H1 (cell line): ENCODE measurements around the gene TPP1. TPM values are rescaled to one million over a fixed set of nuclear protein-coding genes. Genes with fewer than 3 reads are reported as not detected.

Experiments
- CTCF ChIA-PET: fragments of 300-600 bp; sonication (Branson Sonifier 250); formaldehyde crosslinking; loops from one replicate; lab custom pipeline; 2021; ENCODE audit not compliant: partially characterized antibody; lab: Charles Lee
- POLR2A ChIA-PET: fragments of 300-600 bp; sonication (Branson Sonifier 250); formaldehyde crosslinking; loops from one replicate; lab custom pipeline; 2021; ENCODE audit warnings: inconsistent platforms; ENCODE audit not compliant: partially characterized antibody; lab: Charles Lee
- DNase-seq, 2 experiments: peaks; one replicate each; pipeline versions ENCODE4 v3.0.0 to v3.0.0-alpha.2; 2010 to 2022; ENCODE audit warnings: low spot score in 2 of 2, low read depth in 1 of 2, mixed read lengths in 1 of 2
- FAIRE-seq: peaks from 2 replicates; lab custom pipeline; 2011; peaks lifted over from hg19 to GRCh38; lab: Jason Lieb, UNC
- H2AFZ ChIP-seq: 2 replicates; pipeline ENCODE4 v1.8.1; 2012; ENCODE audit warnings: low read length, inconsistent platforms
- H2AK5ac ChIP-seq: 2 replicates; pipeline ENCODE4 v1.6.1; 2013; ENCODE audit warnings: low read depth, low read length
- H2BK120ac ChIP-seq: replicated peaks from 2 replicates; pipeline ENCODE3; 2013; ENCODE audit warnings: low read depth, low read length, inconsistent platforms
- H2BK12ac ChIP-seq: 2 replicates; pipeline ENCODE4 v1.6.1; 2013; ENCODE audit warnings: low read depth, low read length
- H2BK15ac ChIP-seq: 2 replicates; pipeline ENCODE4 v1.6.1; 2013; ENCODE audit warnings: low read length
- H2BK20ac ChIP-seq: 2 replicates; pipeline ENCODE4 v1.6.1; 2013; ENCODE audit warnings: low read length
- H2BK5ac ChIP-seq: 2 replicates; pipeline ENCODE4 v1.6.1; 2013; ENCODE audit warnings: low read depth, low read length
- H3K14ac ChIP-seq: 2 replicates; pipeline ENCODE4 v1.6.1; 2013; ENCODE audit warnings: inconsistent platforms; ENCODE audit not compliant: insufficient read length
- H3K18ac ChIP-seq: 2 replicates; pipeline ENCODE4 v1.6.1; 2013; ENCODE audit warnings: low read length; ENCODE audit errors: extremely low read depth
- H3K23ac ChIP-seq: 2 replicates; pipeline ENCODE4 v1.6.1; 2013; ENCODE audit warnings: inconsistent platforms; ENCODE audit not compliant: insufficient read length
- H3K23me2 ChIP-seq: 2 replicates; pipeline ENCODE4 v1.6.1; 2013; ENCODE audit warnings: low read depth, low read length
- H3K27ac ChIP-seq: 2 replicates; pipeline ENCODE4 v1.6.1; 2011; ENCODE audit warnings: low read depth, low read length, inconsistent platforms
- H3K27me3 ChIP-seq, 4 experiments: replicated peaks in 1 of 4; 1 replicate in 1 of 4; 2 replicates in 3 of 4; pipeline versions ENCODE4 v1.6.1 to v1.8.1; 2011 to 2013; ENCODE audit warnings: low read length in 3 of 4, mild to moderate bottlenecking in 3 of 4, inconsistent platforms in 2 of 4, mixed read lengths in 2 of 4, moderate library complexity in 1 of 4; ENCODE audit not compliant: control insufficient read depth in 3 of 4, insufficient read depth in 3 of 4; ENCODE audit errors: extremely low read depth in 1 of 4
- H3K36me3 ChIP-seq, 4 experiments: 2 replicates each; pipeline versions ENCODE4 v1.6.1 to v1.8.1; 2011 to 2013; ENCODE audit warnings: mild to moderate bottlenecking in 4 of 4, low read length in 3 of 4, moderate library complexity in 2 of 4, control low read depth in 1 of 4, inconsistent platforms in 1 of 4; ENCODE audit not compliant: insufficient read depth in 4 of 4, control insufficient read depth in 2 of 4
- H3K4ac ChIP-seq: replicated peaks from 2 replicates; pipeline ENCODE3; 2013; ENCODE audit warnings: low read length, low read depth, mixed read lengths, inconsistent platforms; ENCODE audit not compliant: insufficient read length
- H3K4me1 ChIP-seq, 4 experiments: replicated peaks in 1 of 4; 1 replicate in 1 of 4; 2 replicates in 3 of 4; pipeline versions ENCODE4 v1.6.1 to v1.8.1; 2011 to 2013; ENCODE audit warnings: low read length in 3 of 4, inconsistent platforms in 2 of 4, mixed read lengths in 1 of 4; ENCODE audit not compliant: insufficient read depth in 4 of 4, control insufficient read depth in 3 of 4
- H3K4me2 ChIP-seq, 2 experiments: 2 replicates each; pipeline versions ENCODE4 v1.6.1 to v1.8.1; 2011 to 2013; ENCODE audit warnings: low read depth in 2 of 2, low read length in 2 of 2, control low read depth in 1 of 2, inconsistent platforms in 1 of 2, mild to moderate bottlenecking in 1 of 2; ENCODE audit not compliant: insufficient read depth in 1 of 2
- H3K4me3 ChIP-seq, 4 experiments: fragments of 200-600, 300-600 bp in 1 of 4; sonication (generic), shearing (Covaris generic), sonication (Bioruptor Twin) in 1 of 4; 2 replicates each; pipeline versions ENCODE4 v1.5.1 to v1.8.1; 2011 to 2016; ENCODE audit warnings: low read length in 4 of 4, low read depth in 3 of 4, control low read depth in 2 of 4, inconsistent platforms in 2 of 4, mild to moderate bottlenecking in 2 of 4, mixed read lengths in 1 of 4, moderate library complexity in 1 of 4; ENCODE audit not compliant: insufficient read depth in 2 of 4; ENCODE audit errors: extremely low read depth in 1 of 4
- H3K56ac ChIP-seq: replicated peaks from 2 replicates; pipeline ENCODE3; 2013; ENCODE audit warnings: low read depth, mild to moderate bottlenecking, mixed read lengths, low read length, inconsistent platforms; ENCODE audit not compliant: insufficient read length
- H3K79me1 ChIP-seq: 2 replicates; pipeline ENCODE4 v1.6.1; 2013; ENCODE audit warnings: low read depth, low read length, control low read depth
- H3K79me2 ChIP-seq, 2 experiments: 2 replicates each; pipeline versions ENCODE4 v1.6.1 to v1.8.1; 2012 to 2013; ENCODE audit warnings: low read length in 2 of 2, mild to moderate bottlenecking in 2 of 2, inconsistent platforms in 1 of 2; ENCODE audit not compliant: insufficient read depth in 2 of 2, control insufficient read depth in 1 of 2
- H3K9ac ChIP-seq, 4 experiments: replicated peaks in 1 of 4; 1 replicate in 1 of 4; 2 replicates in 3 of 4; pipeline versions ENCODE4 v1.6.1 to v1.8.1; 2011 to 2013; ENCODE audit warnings: low read depth in 3 of 4, low read length in 3 of 4, control low read depth in 2 of 4, mild to moderate bottlenecking in 2 of 4, moderate library complexity in 2 of 4, inconsistent platforms in 1 of 4; ENCODE audit errors: extremely low read depth in 1 of 4
- H3K9me3 ChIP-seq, 2 experiments: 2 replicates each; pipeline versions ENCODE4 v1.6.1 to v1.8.1; 2012 to 2013; ENCODE audit warnings: mild to moderate bottlenecking in 2 of 2, moderate library complexity in 2 of 2, control low read depth in 1 of 2, inconsistent platforms in 1 of 2, low read depth in 1 of 2, low read length in 1 of 2, mixed read lengths in 1 of 2; ENCODE audit not compliant: insufficient read depth in 2 of 2
- H4K20me1 ChIP-seq, 2 experiments: replicated peaks in 1 of 2; 2 replicates each; pipeline versions ENCODE3 to v1.8.1; 2011 to 2013; ENCODE audit warnings: inconsistent platforms in 2 of 2, low read length in 2 of 2, mild to moderate bottlenecking in 1 of 2; ENCODE audit not compliant: insufficient read depth in 2 of 2, control insufficient read depth in 1 of 2
- H4K5ac ChIP-seq: 2 replicates; pipeline ENCODE4 v1.6.1; 2013; ENCODE audit warnings: low read length, low read depth, mixed read lengths, inconsistent platforms; ENCODE audit not compliant: insufficient read length
- H4K8ac ChIP-seq: 2 replicates; pipeline ENCODE4 v1.8.0; 2013; ENCODE audit warnings: mild to moderate bottlenecking, moderate library complexity, low read length, inconsistent platforms; ENCODE audit not compliant: insufficient read depth; ENCODE audit errors: extremely low read depth
- H4K91ac ChIP-seq: replicated peaks from 2 replicates; pipeline ENCODE3; 2013; ENCODE audit warnings: low read length, mixed read lengths, inconsistent platforms; ENCODE audit not compliant: insufficient read length
- CBX5 ChIP-seq: fragments of 300-800, 300-1000 bp; sonication (generic); IDR thresholded peaks from 2 replicates; pipeline ENCODE4 v1.7.1; 2016; ENCODE audit warnings: antibody characterized with exemption, low read length, low read depth
- CTBP2 ChIP-seq: IDR thresholded peaks from 2 replicates; pipeline ENCODE4 v1.7.0; 2011; ENCODE audit warnings: borderline replicate concordance, mild to moderate bottlenecking, moderate library complexity, mixed read lengths, low read length; ENCODE audit not compliant: insufficient read depth, insufficient read length
- EGR1 ChIP-seq: IDR thresholded peaks from 2 replicates; pipeline ENCODE4 v1.6.1; 2011; ENCODE audit warnings: low read depth, low read length, borderline replicate concordance
- HDAC2 ChIP-seq, 2 experiments: fragments of 300-600 bp in 1 of 2; sonication (generic) in 1 of 2; IDR thresholded peaks; 2 replicates each; pipeline ENCODE4 v1.6.1; 2011 to 2012; ENCODE audit warnings: low read depth in 2 of 2, low read length in 2 of 2, mild to moderate bottlenecking in 2 of 2, moderate library complexity in 2 of 2, borderline replicate concordance in 1 of 2, inconsistent platforms in 1 of 2
- KDM1A ChIP-seq: fragments of 200-600, 300-600 bp; sonication (generic); IDR thresholded peaks from 2 replicates; pipeline ENCODE4 v1.7.1; 2016; ENCODE audit warnings: mild to moderate bottlenecking, low read length, borderline replicate concordance
- PHF8 ChIP-seq: fragments of 200-600 bp; sonication (generic); conservative IDR thresholded peaks from 2 replicates; pipeline ENCODE4 v1.7.1; 2012; ENCODE audit warnings: low read depth, mild to moderate bottlenecking, inconsistent platforms, low read length, moderate library complexity
- RXRA ChIP-seq: IDR thresholded peaks from 2 replicates; pipeline ENCODE4 v1.6.1; 2011; ENCODE audit warnings: low read depth, mild to moderate bottlenecking, low read length, moderate library complexity; ENCODE audit not compliant: insufficient read depth
- SP4 ChIP-seq: IDR thresholded peaks from 2 replicates; pipeline ENCODE4 v1.6.1; 2012; ENCODE audit warnings: low read length, inconsistent platforms
- TBP ChIP-seq: IDR thresholded peaks from 2 replicates; pipeline ENCODE4 v1.6.1; 2011; ENCODE audit warnings: low read depth, low read length, improper control_type of control experiment
- TCF12 ChIP-seq: IDR thresholded peaks from 2 replicates; pipeline ENCODE4 v1.6.1; 2011; ENCODE audit warnings: low read depth, mild to moderate bottlenecking, low read length
- WGBS, 2 experiments: shearing (Covaris generic) in 1 of 2; methylation state at CpG; one replicate each; pipeline versions ENCODE4 v1.1.6 to v1.1.7; 2013 to 2015; ENCODE audit warnings: low lambda C conversion rate in 2 of 2, mixed read lengths in 2 of 2, inconsistent platforms in 1 of 2, low coverage in 1 of 2, missing lambda C conversion rate in 1 of 2; ENCODE audit not compliant: insufficient replicate concordance in 2 of 2, insufficient coverage in 1 of 2, insufficient read length in 1 of 2; ENCODE audit errors: extremely low coverage in 1 of 2, missing lambda C conversion rate in 1 of 2; 5-methylcytosine and 5-hydroxymethylcytosine counted together
- polyA plus RNA-seq, 7 experiments: library from polyadenylated mRNA; depleted of rRNA in 3 of 7; stranded (reverse) in 5 of 7; unstranded in 2 of 7; fragments of >200 nt in 5 of 7; fragments of 200-250 nt in 2 of 7; gene quantifications; 1 replicate in 5 of 7; 2 replicates in 1 of 7; 4 replicates in 1 of 7; pipeline versions ENCODE4 v1.2.1 to v1.2.3, GENCODE V29; 2011 to 2013; ENCODE audit warnings: missing spikeins in 2 of 7, mixed read lengths in 2 of 7
- total RNA-seq: library from RNA; stranded (reverse); fragmentation: NEBNext Ultra II Directional; extraction: Animal tissue kit (Norgen Biotek cat#: 25700); gene quantifications from 2 replicates; pipeline ENCODE4 v1.2.1, GENCODE V29; 2021
- TF ChIP-seq, protein P1 (sequence below): IDR thresholded peaks from 2 replicates; pipeline ENCODE4 v1.6.1; 2011; ENCODE audit warnings: low read length, improper control_type of control experiment

TPP1 gene
- total and polyA plus RNA-seq, 2 of the 8 experiments (the other 6 are each of a cell fraction or from before 2014, with no cell fraction given) = 36.1 to 77.5 TPM

- Histone ChIP-seq H3K79me1 (no peaks in the 10 kb centered on the region; the same call in none of the 2 replicates), H3K14ac (no peak overlapping the region), H3K18ac (no peak overlapping the region), H3K23me2 (peaks cover 7% of the 10 kb centered on the region; the same call in 1 of the 2 replicates), H2BK12ac (no peak overlapping the region), H3K4me2 (no peak overlapping the region), H3K9me3 (no peaks in the 10 kb centered on the region), H3K56ac (no peak overlapping the region), H2AK5ac (no peak overlapping the region), H4K8ac (peak overlapping the region; percentile 31; the same call in 1 of the 2 replicates), H3K4me3 (no peak overlapping the region), H3K9ac (no peak overlapping the region), H3K23ac (no peak overlapping the region), H2BK15ac (no peak overlapping the region), H3K4me1 (peaks cover 0 to 4% (median 2%) of the 10 kb centered on the region in 4 experiments; a peak in 2 of 7 replicates), H2BK5ac (no peak overlapping the region), H3K27me3 (peaks cover 8 to 21% (median 17%) of the 10 kb centered on the region in 4 experiments), H4K20me1 (peaks cover 4% of the 10 kb centered on the region in 2 experiments), H2AFZ (no peak overlapping the region), H3K79me2 (no peaks in the 10 kb centered on the region), H4K91ac (no peak overlapping the region), H3K4ac (no peak overlapping the region), H3K36me3 (peaks cover 0 to 3% (median 1%) of the 10 kb centered on the region in 4 experiments; a peak in 3 of 8 replicates), H3K27ac (no peak overlapping the region), H2BK20ac (no peak overlapping the region), H4K5ac (no peak overlapping the region), H2BK120ac (no peak overlapping the region)
- ChIA-PET POLR2A (interaction anchor here (1.0 to 1.5 kb wide), 2 partner anchors 14 to 61 kb away, joined by 3 to 8 read pairs; partner anchors contain the start of gene TAF10), CTCF (interaction anchor here (0.7 to 1.3 kb wide), 3 partner anchors 12 to 81 kb away, joined by 3 read pairs; no protein-coding TSS in a partner anchor)
- DNase-seq (no peak), FAIRE-seq (no peak)
- 94% methylated on average over 12 of the region's 12 CpGs; no CpG with 5 or more reads in 1 of the 2 experiments for WGBS, 2 experiments
- no peak for TF ChIP-seq CTBP2
- no peak for TF ChIP-seq EGR1
- TF ChIP-seq, protein P1, sequence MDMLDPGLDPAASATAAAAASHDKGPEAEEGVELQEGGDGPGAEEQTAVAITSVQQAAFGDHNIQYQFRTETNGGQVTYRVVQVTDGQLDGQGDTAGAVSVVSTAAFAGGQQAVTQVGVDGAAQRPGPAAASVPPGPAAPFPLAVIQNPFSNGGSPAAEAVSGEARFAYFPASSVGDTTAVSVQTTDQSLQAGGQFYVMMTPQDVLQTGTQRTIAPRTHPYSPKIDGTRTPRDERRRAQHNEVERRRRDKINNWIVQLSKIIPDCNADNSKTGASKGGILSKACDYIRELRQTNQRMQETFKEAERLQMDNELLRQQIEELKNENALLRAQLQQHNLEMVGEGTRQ = no peak
- no peak for TF ChIP-seq TCF12
- no peak for TF ChIP-seq KDM1A
- no peak for TF ChIP-seq RXRA
- TF ChIP-seq TBP = no peak
- no peak for TF ChIP-seq PHF8
- TF ChIP-seq HDAC2 (IDR thresholded peaks at IDR 0.05; ENCODE audit: borderline replicate concordance in 1 of 2, low read depth in 2 of 2, low read length in 2 of 2) = no peak
- no peak for TF ChIP-seq SP4
- no peak for TF ChIP-seq CBX5
These were observed 6.1 kb upstream of the TPP1 start for GRCh38 chr11:6625156-6625831.
